GM19397 (cell line): Measurements from ENCODE around the gene CHD9.

ENCODE experiments used
- ATAC-seq: cut with Tn5 transposase; IDR thresholded peaks from one replicate; pipeline ENCODE4 v1.9.1; 2021; ENCODE audit warnings: mild to moderate bottlenecking, moderate library complexity; ENCODE audit not compliant: unreplicated experiment

Gene CHD9

DNA sequence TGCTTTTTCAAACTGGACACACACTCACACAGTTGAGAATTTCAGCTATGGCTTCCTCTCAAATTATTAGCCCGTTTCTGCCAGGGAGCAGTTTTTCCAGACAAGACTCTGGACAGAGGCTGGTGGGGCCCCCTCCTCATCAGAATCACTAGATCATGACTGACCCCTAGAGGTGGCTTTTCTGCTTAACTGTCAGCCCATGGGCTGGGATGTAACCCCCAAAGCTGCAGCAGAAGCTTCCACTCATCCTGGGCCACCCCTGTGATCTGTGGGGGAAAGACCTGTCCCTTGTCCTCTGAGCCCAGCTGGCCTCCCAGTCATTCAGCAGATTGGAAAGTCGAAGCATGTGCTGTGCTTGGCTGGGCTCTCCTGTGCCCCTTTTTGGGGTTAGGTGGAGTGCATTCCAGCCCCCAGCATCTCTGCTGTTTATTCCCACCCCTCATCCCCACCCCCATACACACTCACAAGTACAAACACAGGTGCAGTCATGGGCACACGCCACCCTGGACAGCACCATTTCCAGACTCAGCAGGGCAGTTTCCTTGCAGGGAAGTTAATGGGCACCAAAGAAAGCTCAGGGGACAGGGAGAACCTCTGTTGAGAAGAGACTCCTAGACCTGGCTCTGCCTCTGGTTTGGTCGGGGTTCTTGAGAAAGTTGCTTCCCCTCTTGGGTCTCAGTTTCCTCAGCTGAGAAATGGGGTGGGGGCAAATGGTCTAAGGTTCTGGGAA, 301.9 kb downstream of the CHD9 start:
- ATAC-seq, result no peak

- no peak for ATAC-seq
These were observed 302.4 kb downstream of the CHD9 start for GRCh38 chr16:53357208-53357586.

- no peak for ATAC-seq
These were observed 303.2 kb downstream of the CHD9 start for GRCh38 chr16:53357955-53358354.

DNA sequence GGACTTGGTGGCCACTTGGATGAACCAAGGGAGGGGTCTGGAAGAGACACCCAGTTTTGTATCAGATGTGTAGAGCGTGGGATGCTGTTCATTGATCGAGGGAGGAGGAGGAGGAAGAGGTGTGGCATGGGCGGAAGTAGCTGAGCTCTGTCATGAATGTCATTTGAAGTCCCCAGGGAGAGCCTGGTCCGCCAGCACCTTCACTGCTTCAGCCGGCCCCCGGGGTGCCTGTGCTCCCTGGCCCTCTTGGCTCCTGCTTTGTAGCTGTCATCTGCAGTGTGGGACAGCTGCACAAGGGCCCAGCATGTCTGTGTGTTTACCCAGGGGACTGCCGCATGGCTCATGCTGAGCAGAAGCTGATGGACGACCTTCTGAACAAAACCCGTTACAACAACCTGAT, 304.1 kb downstream of the CHD9 start:
- ATAC-seq, result no peak

DNA sequence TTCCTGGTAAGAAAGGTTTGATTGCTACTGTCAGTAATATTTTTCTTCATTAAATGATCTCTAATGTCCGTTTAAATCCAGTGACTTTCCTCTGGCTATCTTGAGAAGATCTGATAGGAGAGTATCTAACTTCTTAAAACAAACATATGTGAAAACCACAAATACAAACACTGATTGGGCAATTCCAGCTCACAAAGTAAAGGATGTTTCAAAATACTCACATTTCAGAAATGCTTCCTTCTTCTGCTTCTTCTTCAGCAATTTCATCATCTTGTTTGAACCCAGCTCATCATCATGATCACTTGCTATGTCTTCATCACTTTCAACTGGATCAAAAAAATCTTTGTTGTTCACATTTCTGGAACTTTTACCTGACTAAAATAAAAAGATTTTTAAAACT, 315.1 kb downstream of the CHD9 start:
- no peak for ATAC-seq

DNA sequence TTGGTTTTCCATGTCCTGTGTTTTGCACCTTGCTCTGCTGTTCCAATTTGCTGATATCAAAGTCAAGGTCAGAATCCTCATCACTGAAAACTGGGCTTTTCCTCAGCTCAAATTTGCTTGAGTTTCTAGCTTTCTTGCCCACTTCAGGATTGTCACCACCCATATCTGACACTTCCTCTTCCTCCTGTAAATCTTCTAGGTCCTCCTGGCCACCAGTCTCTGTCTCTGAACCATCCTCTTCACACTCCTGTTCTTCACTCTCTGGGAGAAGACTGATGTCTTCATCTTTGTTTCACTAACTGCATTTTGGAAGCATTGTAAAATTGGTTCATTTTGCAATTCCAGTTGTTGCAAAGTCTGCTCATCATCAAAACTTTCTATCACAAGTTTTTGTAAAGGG, 316.0 kb downstream of the CHD9 start:
- no peak for ATAC-seq

GRCh38 chr16:53372992-53373871, 318.4 kb downstream of the CHD9 start:
- no peak for ATAC-seq

GRCh38 chr16:53374800-53375199, 320.0 kb downstream of the CHD9 start:
- no peak for ATAC-seq

- ATAC-seq, result no peak
These were observed 323.3 kb downstream of the CHD9 start for GRCh38 chr16:53378138-53378537.
